Fibroblast of lung (primary cell): ENCODE measurements around the gene RAB31. TPM values are rescaled to one million over a fixed set of nuclear protein-coding genes. Genes with fewer than 3 reads are reported as not detected.
"Not testable (repeated sequence)": the region's sequence is repeated elsewhere in the genome, so short reads cannot be mapped to it uniquely, and the experiment has no call there.

Experiments
- DNase-seq, 2 donors: peaks; one replicate each; pipeline versions ENCODE4 v3.0.0 to v3.0.0-alpha.2; 2010; ENCODE audit warnings: low read depth in 2 of 2
- H2AFZ ChIP-seq: 2 replicates; pipeline ENCODE4 v1.5.1; 2012; ENCODE audit warnings: low read length, control low read depth, inconsistent platforms
- H3K27ac ChIP-seq: 2 replicates; pipeline ENCODE4 v1.5.1; 2011; ENCODE audit warnings: low read length, control low read depth; ENCODE audit not compliant: insufficient read depth
- H3K27me3 ChIP-seq: 2 replicates; pipeline ENCODE4 v1.5.1; 2011; ENCODE audit warnings: mild to moderate bottlenecking, low read length; ENCODE audit not compliant: control insufficient read depth, insufficient read depth
- H3K36me3 ChIP-seq: 2 replicates; pipeline ENCODE4 v1.5.1; 2011; ENCODE audit warnings: low read length; ENCODE audit not compliant: control insufficient read depth, insufficient read depth
- H3K4me1 ChIP-seq: 2 replicates; pipeline ENCODE4 v1.5.1; 2011; ENCODE audit warnings: low read length; ENCODE audit not compliant: control insufficient read depth, insufficient read depth; ENCODE audit errors: extremely low read depth
- H3K4me2 ChIP-seq: 2 replicates; pipeline ENCODE4 v1.5.1; 2011; ENCODE audit warnings: low read length, control low read depth; ENCODE audit not compliant: insufficient read depth; ENCODE audit errors: extremely low read depth
- H3K4me3 ChIP-seq, 4 experiments: fragments of 200-600 bp in 1 of 4; sonication (generic) in 1 of 4; replicated peaks in 1 of 4; 2 replicates each; pipeline ENCODE4 v1.5.1; 2011 to 2016; ENCODE audit warnings: low read length in 4 of 4, low read depth in 3 of 4, mild to moderate bottlenecking in 3 of 4, control low read depth in 2 of 4, inconsistent platforms in 1 of 4, mixed read lengths in 1 of 4; ENCODE audit not compliant: insufficient read depth in 1 of 4; ENCODE audit errors: control extremely low read depth in 1 of 4
- H3K79me2 ChIP-seq: 2 replicates; pipeline ENCODE4 v1.5.1; 2012; ENCODE audit warnings: mild to moderate bottlenecking, low read length, inconsistent platforms; ENCODE audit not compliant: control insufficient read depth, insufficient read depth
- H3K9ac ChIP-seq: 2 replicates; pipeline ENCODE4 v1.5.1; 2011; ENCODE audit warnings: mild to moderate bottlenecking, low read length, control low read depth; ENCODE audit not compliant: insufficient read depth
- H3K9me3 ChIP-seq: 2 replicates; pipeline ENCODE4 v1.5.1; 2012; ENCODE audit warnings: low read depth, low read length; ENCODE audit not compliant: control insufficient read depth, insufficient read depth
- H4K20me1 ChIP-seq: 2 replicates; pipeline ENCODE4 v1.5.1; 2011; ENCODE audit warnings: low read length; ENCODE audit not compliant: control insufficient read depth, insufficient read depth; ENCODE audit errors: extremely low read depth
- CTCF ChIP-seq, 2 donors: IDR thresholded peaks in 1 of 2; conservative IDR thresholded peaks in 1 of 2; 1 replicate in 1 of 2; 2 replicates in 1 of 2; pipeline ENCODE4 v1.5.1; 2011 to 2012; ENCODE audit warnings: low read length in 2 of 2, control low read depth in 1 of 2, inconsistent platforms in 1 of 2, low read depth in 1 of 2, mild to moderate bottlenecking in 1 of 2
- EZH2 ChIP-seq: IDR thresholded peaks from 2 replicates; pipeline ENCODE4 v1.5.1; 2012; ENCODE audit warnings: low read length, control low read depth, mild to moderate bottlenecking; ENCODE audit errors: missing control alignments
- polyA plus RNA-seq, 2 donors: library from polyadenylated mRNA; depleted of rRNA in 1 of 2; stranded (reverse) in 1 of 2; unstranded in 1 of 2; fragments of >200 nt; gene quantifications; 2 replicates each; pipeline ENCODE4 v1.2.1, GENCODE V29; 2011 to 2012; ENCODE audit warnings: missing spikeins in 1 of 2
- total RNA-seq: library from RNA; depleted of rRNA; stranded (reverse); fragments of >200 nt; gene quantifications from 2 replicates; pipeline ENCODE4 v1.2.1, GENCODE V29; 2014

RAB31 gene
- total and polyA plus RNA-seq, 2 donors (not counting 1 experiment from before 2014, with no cell fraction given): 29.6 to 47.1 TPM

- Histone ChIP-seq H4K20me1 (no peaks in the 10 kb centered on the region), H2AFZ (no peak overlapping the region), H3K4me1 (no peaks in the 10 kb centered on the region), H3K4me3 (no peak overlapping the region), H3K79me2 (no peaks in the 10 kb centered on the region), H3K36me3 (no peaks in the 10 kb centered on the region), H3K27ac (no peak overlapping the region), H3K9me3 (no peaks in the 10 kb centered on the region), H3K9ac (no peak overlapping the region), H3K4me2 (no peak overlapping the region), H3K27me3 (no peaks in the 10 kb centered on the region)
- no peak for DNase-seq
- TF ChIP-seq CTCF (conservative IDR thresholded peaks at IDR 0.05 in 1 of 2, IDR thresholded peaks at IDR 0.05 in 1 of 2; ENCODE audit: low read depth in 1 of 2, low read length in 2 of 2) (no peak), EZH2 (no peak)
These were observed 148.0 kb downstream of the RAB31 start for GRCh38 chr18:9856092-9856491.

GRCh38 chr18:9857479-9857998, 149.4 kb downstream of the RAB31 start:
- H3K79me2 ChIP-seq, H2AFZ ChIP-seq, DNase-seq, H3K27me3 ChIP-seq, H4K20me1 ChIP-seq, H3K27ac ChIP-seq, H3K4me1 ChIP-seq, H3K9me3 ChIP-seq, H3K4me2 ChIP-seq, H3K36me3 ChIP-seq, H3K9ac ChIP-seq, H3K4me3 ChIP-seq: not testable (repeated sequence)

- no peak for DNase-seq
- no peak overlapping the region for H3K4me3 ChIP-seq
These were observed 150.5 kb downstream of the RAB31 start for GRCh38 chr18:9858642-9859041.

More at GRCh38 chr18:9858642-9859041, 150.5 kb downstream of the RAB31 start:
- Histone ChIP-seq H3K4me1 (no peaks in the 10 kb centered on the region), H3K27ac (no peak overlapping the region), H2AFZ (no peak overlapping the region), H3K9ac (no peak overlapping the region), H3K36me3 (no peaks in the 10 kb centered on the region), H3K27me3 (no peaks in the 10 kb centered on the region), H4K20me1 (no peaks in the 10 kb centered on the region), H3K9me3 (no peaks in the 10 kb centered on the region), H3K4me2 (no peak overlapping the region), H3K79me2 (no peaks in the 10 kb centered on the region)
- TF ChIP-seq EZH2 (no peak), CTCF (conservative IDR thresholded peaks at IDR 0.05 in 1 of 2, IDR thresholded peaks at IDR 0.05 in 1 of 2; ENCODE audit: low read depth in 1 of 2, low read length in 2 of 2) (no peak)
